Caki2 (cell line): ENCODE results near the gene GTSE1. TPM values are rescaled to one million over a fixed set of nuclear protein-coding genes. Genes with fewer than 3 reads are reported as not detected.

Experiments
- DNase-seq: peaks from one replicate; pipeline ENCODE4 v3.0.0-alpha.2; 2015; ENCODE audit warnings: low read depth
- in situ Hi-C: cut with HindIII; loops from 2 replicates; pipeline ENCODE4 v1.10.0; 2016; ENCODE audit warnings: low sequenced_read_pairs, low pct_unique_long_range_greater_than_20kb, mixed read lengths
- total RNA-seq: library from RNA; depleted of rRNA; stranded (reverse); fragments of >200 nt; shearing (Covaris generic); gene quantifications from 2 replicates; pipeline ENCODE4 v1.2.3, GENCODE V29; 2014; ENCODE audit warnings: low replicate concordance

Gene GTSE1
- total RNA-seq, 1 experiment from 2014 or later = 27.6 TPM

GRCh38 chr22:46269564-46269963 lies 27.1 kb upstream of the GTSE1 start:
- DNase-seq = no peak
- in situ Hi-C loops = loop anchor here (25.0 kb wide), 1 partner anchor 132 kb away; no protein-coding TSS in a partner anchor

- in situ Hi-C loops = loop anchor here (25.0 kb wide), 1 partner anchor 135 kb away; no protein-coding TSS in a partner anchor
- no peak for DNase-seq
Measured at GRCh38 chr22:46272196-46272595, 24.5 kb upstream of the GTSE1 start.

GRCh38 chr22:46272762-46273431 lies 23.8 kb upstream of the GTSE1 start:
- in situ Hi-C loops = loop anchor here (25.0 kb wide), 1 partner anchor 136 kb away; no protein-coding TSS in a partner anchor

GRCh38 chr22:46273432-46274148 lies 23.1 kb upstream of the GTSE1 start:
- in situ Hi-C loops = loop anchor here (25.0 kb wide), 1 partner anchor 136 kb away; no protein-coding TSS in a partner anchor
- no peak for DNase-seq

More at GRCh38 chr22:46272762-46273431, 23.8 kb upstream of the GTSE1 start:
- no peak for DNase-seq

- in situ Hi-C loops = loop anchor here (25.0 kb wide), 1 partner anchor 137 kb away; no protein-coding TSS in a partner anchor
- no peak for DNase-seq
Measured at GRCh38 chr22:46274381-46274780, 22.3 kb upstream of the GTSE1 start.

- in situ Hi-C loops = loop anchor here (25.0 kb wide), 1 partner anchor 263 kb away; no protein-coding TSS in a partner anchor
- DNase-seq = no peak
Measured at GRCh38 chr22:46275455-46276122, 21.1 kb upstream of the GTSE1 start.

- in situ Hi-C loops = loop anchor here (25.0 kb wide), 1 partner anchor 264 kb away; no protein-coding TSS in a partner anchor
- no peak for DNase-seq
Measured at GRCh38 chr22:46276563-46276962, 20.1 kb upstream of the GTSE1 start.

GRCh38 chr22:46278656-46279645 lies 17.7 kb upstream of the GTSE1 start:
- no peak for DNase-seq
- in situ Hi-C loops = loop anchor here (25.0 kb wide), 1 partner anchor 267 kb away; no protein-coding TSS in a partner anchor

- in situ Hi-C loops = loop anchor here (25.0 kb wide), 1 partner anchor 268 kb away; no protein-coding TSS in a partner anchor
- no peak for DNase-seq
Measured at GRCh38 chr22:46280063-46280817, 16.4 kb upstream of the GTSE1 start.

GRCh38 chr22:46280999-46281623 lies 15.6 kb upstream of the GTSE1 start:
- DNase-seq = no peak
- in situ Hi-C loops = loop anchor here (25.0 kb wide), 1 partner anchor 269 kb away; no protein-coding TSS in a partner anchor

GRCh38 chr22:46281866-46282678 lies 14.6 kb upstream of the GTSE1 start:
- in situ Hi-C loops = loop anchor here (25.0 kb wide), 1 partner anchor 270 kb away; no protein-coding TSS in a partner anchor
- DNase-seq = no peak

GRCh38 chr22:46286006-46286405 lies 10.7 kb upstream of the GTSE1 start:
- no peak for DNase-seq
- in situ Hi-C loops = loop anchor here (25.0 kb wide), 1 partner anchor 274 kb away; no protein-coding TSS in a partner anchor

GRCh38 chr22:46286941-46287872 lies 9.5 kb upstream of the GTSE1 start:
- in situ Hi-C loops = loop anchor here (25.0 kb wide), 1 partner anchor 275 kb away; no protein-coding TSS in a partner anchor
- no peak for DNase-seq
